Measurements from ENCODE around the gene RPRM. TPM values are rescaled to one million over a fixed set of nuclear protein-coding genes. Genes with fewer than 3 reads are reported as not detected.

RPRM gene
- total and polyA plus RNA-seq, 2 experiments from 2014 or later = 5.9 to 7.5 TPM

DNA sequence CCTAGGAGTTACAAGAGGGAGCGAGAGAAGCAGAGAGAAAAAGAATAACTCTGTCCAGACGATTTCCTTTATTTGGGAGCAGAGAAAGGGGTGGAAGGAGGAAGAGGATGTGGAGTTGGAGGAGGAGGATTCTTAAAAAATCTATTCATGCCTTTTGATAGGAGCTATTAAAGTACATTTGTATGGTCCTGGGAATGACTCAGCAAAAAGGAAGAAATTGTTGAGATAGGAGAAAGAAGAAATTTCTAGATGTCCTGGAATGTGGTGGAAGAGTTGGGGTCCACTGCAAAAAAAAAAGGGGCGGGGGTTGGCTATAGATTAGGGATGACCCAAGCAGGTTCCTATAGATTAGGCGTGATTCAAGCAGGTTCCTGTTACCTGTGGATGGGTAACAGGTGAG, 32.4 kb upstream of the RPRM start (continued):
- TF ChIP-seq, protein P1, sequence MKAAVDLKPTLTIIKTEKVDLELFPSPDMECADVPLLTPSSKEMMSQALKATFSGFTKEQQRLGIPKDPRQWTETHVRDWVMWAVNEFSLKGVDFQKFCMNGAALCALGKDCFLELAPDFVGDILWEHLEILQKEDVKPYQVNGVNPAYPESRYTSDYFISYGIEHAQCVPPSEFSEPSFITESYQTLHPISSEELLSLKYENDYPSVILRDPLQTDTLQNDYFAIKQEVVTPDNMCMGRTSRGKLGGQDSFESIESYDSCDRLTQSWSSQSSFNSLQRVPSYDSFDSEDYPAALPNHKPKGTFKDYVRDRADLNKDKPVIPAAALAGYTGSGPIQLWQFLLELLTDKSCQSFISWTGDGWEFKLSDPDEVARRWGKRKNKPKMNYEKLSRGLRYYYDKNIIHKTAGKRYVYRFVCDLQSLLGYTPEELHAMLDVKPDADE (IDR thresholded peaks at IDR 0.05) = no peak
- no peak for TF ChIP-seq STAT1 (IDR thresholded peaks at IDR 0.05; ENCODE audit: unreplicated experiment)

DNA sequence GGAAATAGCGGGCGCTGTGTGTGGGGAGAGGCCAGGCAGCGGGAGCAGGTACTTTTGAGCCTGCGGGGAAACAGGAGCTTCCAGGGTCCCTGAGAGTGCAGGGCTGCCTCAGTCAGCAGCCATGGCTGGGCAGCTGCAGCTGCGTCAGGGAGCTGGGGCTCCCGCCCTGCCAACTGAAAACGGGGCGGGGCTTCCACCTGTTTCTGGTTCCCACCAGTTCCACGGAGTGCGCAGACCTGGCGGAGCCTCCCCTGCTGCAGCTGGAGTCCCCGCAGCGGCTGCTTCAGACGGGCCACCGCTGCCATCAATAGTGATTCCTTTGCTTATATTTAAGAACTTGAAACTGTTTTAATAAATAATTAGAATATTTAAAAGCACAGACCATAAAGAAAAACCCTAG, 30.6 kb upstream of the RPRM start:
- H3K27ac Mint-ChIP-seq = no peak overlapping the region
- peak; percentile 45 for DNase-seq (ENCODE audit: low spot score)

More for the DNA sequence above, 30.6 kb upstream of the RPRM start:
- H3F3A ChIP-seq (replicated peaks; ENCODE audit: low read depth) = no peaks in the 10 kb centered on the region
- H3K4me1 ChIP-seq (ENCODE audit: insufficient read depth) = no peaks in the 10 kb centered on the region
- peak; percentile 94 for ATAC-seq
- H3K4me3 ChIP-seq = no peak overlapping the region
- Mint-ChIP-seq H3K4me1 (no peaks in the 10 kb centered on the region; the same call in 1 of the 3 replicates), H3K9me3 (peaks cover 23% of the 10 kb centered on the region), H3K27me3 (ENCODE audit: insufficient read depth, low read depth, poor library complexity) (no peaks in the 10 kb centered on the region), H3K36me3 (ENCODE audit: low read depth) (peaks cover 8% of the 10 kb centered on the region), H3K4me3 (no peak overlapping the region)
- no peaks in the 10 kb centered on the region for H4K20me1 ChIP-seq (replicated peaks; ENCODE audit: insufficient read depth)
- no peaks in the 10 kb centered on the region for H3K9me2 ChIP-seq (ENCODE audit: insufficient read depth)
- TF ChIP-seq, protein P2, sequence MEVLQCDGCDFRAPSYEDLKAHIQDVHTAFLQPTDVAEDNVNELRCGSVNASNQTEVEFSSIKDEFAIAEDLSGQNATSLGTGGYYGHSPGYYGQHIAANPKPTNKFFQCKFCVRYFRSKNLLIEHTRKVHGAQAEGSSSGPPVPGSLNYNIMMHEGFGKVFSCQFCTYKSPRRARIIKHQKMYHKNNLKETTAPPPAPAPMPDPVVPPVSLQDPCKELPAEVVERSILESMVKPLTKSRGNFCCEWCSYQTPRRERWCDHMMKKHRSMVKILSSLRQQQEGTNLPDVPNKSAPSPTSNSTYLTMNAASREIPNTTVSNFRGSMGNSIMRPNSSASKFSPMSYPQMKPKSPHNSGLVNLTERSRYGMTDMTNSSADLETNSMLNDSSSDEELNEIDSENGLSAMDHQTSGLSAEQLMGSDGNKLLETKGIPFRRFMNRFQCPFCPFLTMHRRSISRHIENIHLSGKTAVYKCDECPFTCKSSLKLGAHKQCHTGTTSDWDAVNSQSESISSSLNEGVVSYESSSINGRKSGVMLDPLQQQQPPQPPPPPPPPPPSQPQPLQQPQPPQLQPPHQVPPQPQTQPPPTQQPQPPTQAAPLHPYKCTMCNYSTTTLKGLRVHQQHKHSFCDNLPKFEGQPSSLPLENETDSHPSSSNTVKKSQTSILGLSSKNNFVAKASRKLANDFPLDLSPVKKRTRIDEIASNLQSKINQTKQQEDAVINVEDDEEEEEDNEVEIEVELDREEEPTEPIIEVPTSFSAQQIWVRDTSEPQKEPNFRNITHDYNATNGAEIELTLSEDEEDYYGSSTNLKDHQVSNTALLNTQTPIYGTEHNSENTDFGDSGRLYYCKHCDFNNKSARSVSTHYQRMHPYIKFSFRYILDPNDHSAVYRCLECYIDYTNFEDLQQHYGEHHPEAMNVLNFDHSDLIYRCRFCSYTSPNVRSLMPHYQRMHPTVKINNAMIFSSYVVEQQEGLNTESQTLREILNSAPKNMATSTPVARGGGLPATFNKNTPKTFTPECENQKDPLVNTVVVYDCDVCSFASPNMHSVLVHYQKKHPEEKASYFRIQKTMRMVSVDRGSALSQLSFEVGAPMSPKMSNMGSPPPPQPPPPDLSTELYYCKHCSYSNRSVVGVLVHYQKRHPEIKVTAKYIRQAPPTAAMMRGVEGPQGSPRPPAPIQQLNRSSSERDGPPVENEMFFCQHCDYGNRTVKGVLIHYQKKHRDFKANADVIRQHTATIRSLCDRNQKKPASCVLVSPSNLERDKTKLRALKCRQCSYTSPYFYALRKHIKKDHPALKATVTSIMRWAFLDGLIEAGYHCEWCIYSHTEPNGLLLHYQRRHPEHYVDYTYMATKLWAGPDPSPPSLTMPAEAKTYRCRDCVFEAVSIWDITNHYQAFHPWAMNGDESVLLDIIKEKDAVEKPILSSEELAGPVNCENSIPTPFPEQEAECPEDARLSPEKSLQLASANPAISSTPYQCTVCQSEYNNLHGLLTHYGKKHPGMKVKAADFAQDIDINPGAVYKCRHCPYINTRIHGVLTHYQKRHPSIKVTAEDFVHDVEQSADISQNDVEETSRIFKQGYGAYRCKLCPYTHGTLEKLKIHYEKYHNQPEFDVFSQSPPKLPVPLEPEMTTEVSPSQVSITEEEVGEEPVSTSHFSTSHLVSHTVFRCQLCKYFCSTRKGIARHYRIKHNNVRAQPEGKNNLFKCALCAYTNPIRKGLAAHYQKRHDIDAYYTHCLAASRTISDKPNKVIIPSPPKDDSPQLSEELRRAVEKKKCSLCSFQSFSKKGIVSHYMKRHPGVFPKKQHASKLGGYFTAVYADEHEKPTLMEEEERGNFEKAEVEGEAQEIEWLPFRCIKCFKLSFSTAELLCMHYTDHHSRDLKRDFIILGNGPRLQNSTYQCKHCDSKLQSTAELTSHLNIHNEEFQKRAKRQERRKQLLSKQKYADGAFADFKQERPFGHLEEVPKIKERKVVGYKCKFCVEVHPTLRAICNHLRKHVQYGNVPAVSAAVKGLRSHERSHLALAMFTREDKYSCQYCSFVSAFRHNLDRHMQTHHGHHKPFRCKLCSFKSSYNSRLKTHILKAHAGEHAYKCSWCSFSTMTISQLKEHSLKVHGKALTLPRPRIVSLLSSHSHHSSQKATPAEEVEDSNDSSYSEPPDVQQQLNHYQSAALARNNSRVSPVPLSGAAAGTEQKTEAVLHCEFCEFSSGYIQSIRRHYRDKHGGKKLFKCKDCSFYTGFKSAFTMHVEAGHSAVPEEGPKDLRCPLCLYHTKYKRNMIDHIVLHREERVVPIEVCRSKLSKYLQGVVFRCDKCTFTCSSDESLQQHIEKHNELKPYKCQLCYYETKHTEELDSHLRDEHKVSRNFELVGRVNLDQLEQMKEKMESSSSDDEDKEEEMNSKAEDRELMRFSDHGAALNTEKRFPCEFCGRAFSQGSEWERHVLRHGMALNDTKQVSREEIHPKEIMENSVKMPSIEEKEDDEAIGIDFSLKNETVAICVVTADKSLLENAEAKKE (CRISPR knock-in tag; IDR thresholded peaks at IDR 0.05) = no peak
- TF ChIP-seq STAT1 (IDR thresholded peaks at IDR 0.05; ENCODE audit: unreplicated experiment) (no peak), EZH2phosphoT487 (IDR thresholded peaks at IDR 0.05; ENCODE audit: unreplicated experiment) (no peak), CREB1 (CRISPR knock-in tag; IDR thresholded peaks at IDR 0.05; ENCODE audit: low read depth) (no peak), ZNF114 (CRISPR knock-in tag; IDR thresholded peaks at IDR 0.05) (no peak)
- TF ChIP-seq, protein P3, sequence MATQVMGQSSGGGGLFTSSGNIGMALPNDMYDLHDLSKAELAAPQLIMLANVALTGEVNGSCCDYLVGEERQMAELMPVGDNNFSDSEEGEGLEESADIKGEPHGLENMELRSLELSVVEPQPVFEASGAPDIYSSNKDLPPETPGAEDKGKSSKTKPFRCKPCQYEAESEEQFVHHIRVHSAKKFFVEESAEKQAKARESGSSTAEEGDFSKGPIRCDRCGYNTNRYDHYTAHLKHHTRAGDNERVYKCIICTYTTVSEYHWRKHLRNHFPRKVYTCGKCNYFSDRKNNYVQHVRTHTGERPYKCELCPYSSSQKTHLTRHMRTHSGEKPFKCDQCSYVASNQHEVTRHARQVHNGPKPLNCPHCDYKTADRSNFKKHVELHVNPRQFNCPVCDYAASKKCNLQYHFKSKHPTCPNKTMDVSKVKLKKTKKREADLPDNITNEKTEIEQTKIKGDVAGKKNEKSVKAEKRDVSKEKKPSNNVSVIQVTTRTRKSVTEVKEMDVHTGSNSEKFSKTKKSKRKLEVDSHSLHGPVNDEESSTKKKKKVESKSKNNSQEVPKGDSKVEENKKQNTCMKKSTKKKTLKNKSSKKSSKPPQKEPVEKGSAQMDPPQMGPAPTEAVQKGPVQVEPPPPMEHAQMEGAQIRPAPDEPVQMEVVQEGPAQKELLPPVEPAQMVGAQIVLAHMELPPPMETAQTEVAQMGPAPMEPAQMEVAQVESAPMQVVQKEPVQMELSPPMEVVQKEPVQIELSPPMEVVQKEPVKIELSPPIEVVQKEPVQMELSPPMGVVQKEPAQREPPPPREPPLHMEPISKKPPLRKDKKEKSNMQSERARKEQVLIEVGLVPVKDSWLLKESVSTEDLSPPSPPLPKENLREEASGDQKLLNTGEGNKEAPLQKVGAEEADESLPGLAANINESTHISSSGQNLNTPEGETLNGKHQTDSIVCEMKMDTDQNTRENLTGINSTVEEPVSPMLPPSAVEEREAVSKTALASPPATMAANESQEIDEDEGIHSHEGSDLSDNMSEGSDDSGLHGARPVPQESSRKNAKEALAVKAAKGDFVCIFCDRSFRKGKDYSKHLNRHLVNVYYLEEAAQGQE (IDR thresholded peaks at IDR 0.05; ENCODE audit: unreplicated experiment) = no peak
- TF ChIP-seq, protein P4, sequence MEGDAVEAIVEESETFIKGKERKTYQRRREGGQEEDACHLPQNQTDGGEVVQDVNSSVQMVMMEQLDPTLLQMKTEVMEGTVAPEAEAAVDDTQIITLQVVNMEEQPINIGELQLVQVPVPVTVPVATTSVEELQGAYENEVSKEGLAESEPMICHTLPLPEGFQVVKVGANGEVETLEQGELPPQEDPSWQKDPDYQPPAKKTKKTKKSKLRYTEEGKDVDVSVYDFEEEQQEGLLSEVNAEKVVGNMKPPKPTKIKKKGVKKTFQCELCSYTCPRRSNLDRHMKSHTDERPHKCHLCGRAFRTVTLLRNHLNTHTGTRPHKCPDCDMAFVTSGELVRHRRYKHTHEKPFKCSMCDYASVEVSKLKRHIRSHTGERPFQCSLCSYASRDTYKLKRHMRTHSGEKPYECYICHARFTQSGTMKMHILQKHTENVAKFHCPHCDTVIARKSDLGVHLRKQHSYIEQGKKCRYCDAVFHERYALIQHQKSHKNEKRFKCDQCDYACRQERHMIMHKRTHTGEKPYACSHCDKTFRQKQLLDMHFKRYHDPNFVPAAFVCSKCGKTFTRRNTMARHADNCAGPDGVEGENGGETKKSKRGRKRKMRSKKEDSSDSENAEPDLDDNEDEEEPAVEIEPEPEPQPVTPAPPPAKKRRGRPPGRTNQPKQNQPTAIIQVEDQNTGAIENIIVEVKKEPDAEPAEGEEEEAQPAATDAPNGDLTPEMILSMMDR (conservative IDR thresholded peaks at IDR 0.05; ENCODE audit: low read depth in 2 of 2) = no peak
- H3K79me2 ChIP-seq (replicated peaks; ENCODE audit: insufficient read depth) = no peaks in the 10 kb centered on the region
- H3K27ac ChIP-seq (ENCODE audit: low read depth) = no peak overlapping the region
- 0 out of 2 replicates have a peak overlapping the region, but pooled peaks have one; percentile 47 for H2AFZ ChIP-seq
- H3K4me2 ChIP-seq = no peak overlapping the region
- H3K27me3 ChIP-seq (ENCODE audit: insufficient read depth) = no peaks in the 10 kb centered on the region
- no peaks in the 10 kb centered on the region for H3K36me3 ChIP-seq (ENCODE audit: insufficient read depth)
